IMR-90 (cell line): ENCODE measurements around the gene IGF2R. TPM values are rescaled to one million over a fixed set of nuclear protein-coding genes. Genes with fewer than 3 reads are reported as not detected.

Experiments
- ATAC-seq: fragments of 200-7000 bp; cut with Tn5 transposase; 2 replicates; pipeline ENCODE4 v1.9.1; 2020; ENCODE audit warnings: low read depth, mild to moderate bottlenecking, moderate library complexity
- BruUV-seq: library from RNA; stranded (reverse); fragments of 400-500 nt; replicated peaks from 2 replicates; lab custom pipeline; 2021; lab: Mats Ljungman, UMichigan
- CTCF ChIA-PET: fragments of 300-600 bp; formaldehyde crosslinking; extraction: SDS; loops from one replicate; lab custom pipeline; 2021; ENCODE audit warnings: antibody characterized with exemption; lab: Yijun Ruan, JAX
- POLR2A ChIA-PET: fragments of 300-600 bp; sonication (Branson Sonifier 250); formaldehyde crosslinking; loops from one replicate; lab custom pipeline; 2022; ENCODE audit warnings: antibody characterized with exemption; ENCODE audit not compliant: unreplicated experiment; lab: Charles Lee
- DNase-seq: peaks from one replicate; pipeline ENCODE4 v3.0.0; 2013
- H2AFZ ChIP-seq: replicated peaks from 2 replicates; pipeline ENCODE3; 2013; ENCODE audit warnings: low read length, mild to moderate bottlenecking; ENCODE audit not compliant: poor library complexity
- H2AK5ac ChIP-seq: 2 replicates; pipeline ENCODE4 v1.6.1; 2013; ENCODE audit warnings: low read depth, low read length, inconsistent platforms
- H2AK9ac ChIP-seq: replicated peaks from 2 replicates; pipeline ENCODE3; 2013; ENCODE audit warnings: mild to moderate bottlenecking, low read depth, low read length, moderate library complexity; ENCODE audit not compliant: poor library complexity
- H2BK120ac ChIP-seq: 2 replicates; pipeline ENCODE4 v1.6.1; 2013; ENCODE audit warnings: low read depth, low read length, inconsistent platforms
- H2BK15ac ChIP-seq: 3 replicates; pipeline ENCODE4 v1.6.1; 2013; ENCODE audit warnings: low read depth, low read length, inconsistent platforms
- H2BK20ac ChIP-seq: 2 replicates; pipeline ENCODE4 v1.6.1; 2013; ENCODE audit warnings: low read depth, mild to moderate bottlenecking, inconsistent platforms, low read length, moderate library complexity
- H2BK5ac ChIP-seq: 2 replicates; pipeline ENCODE4 v1.6.1; 2013; ENCODE audit warnings: mild to moderate bottlenecking, low read depth, low read length, inconsistent platforms; ENCODE audit not compliant: poor library complexity, severe bottlenecking
- H3K14ac ChIP-seq: replicated peaks from 2 replicates; pipeline ENCODE4 v1.6.1; 2013; ENCODE audit warnings: low read depth, low read length, inconsistent platforms
- H3K18ac ChIP-seq: 2 replicates; pipeline ENCODE4 v1.6.1; 2013; ENCODE audit warnings: low read depth, low read length, control low read depth
- H3K23ac ChIP-seq: 2 replicates; pipeline ENCODE4 v1.6.1; 2013; ENCODE audit warnings: low read depth, low read length, inconsistent platforms
- H3K27ac ChIP-seq: 2 replicates; pipeline ENCODE4 v1.5.1; 2013; ENCODE audit warnings: mild to moderate bottlenecking, control low read depth, low read length; ENCODE audit not compliant: insufficient read depth
- H3K27me3 ChIP-seq: 2 replicates; pipeline ENCODE4 v1.6.1; 2013; ENCODE audit warnings: low read length; ENCODE audit not compliant: control insufficient read depth, insufficient read depth
- H3K36me3 ChIP-seq: 2 replicates; pipeline ENCODE4 v1.6.1; 2013; ENCODE audit warnings: low read length, mixed read lengths; ENCODE audit not compliant: control insufficient read depth, insufficient read depth
- H3K4ac ChIP-seq: 2 replicates; pipeline ENCODE4 v1.6.1; 2013; ENCODE audit warnings: low read depth, low read length, inconsistent platforms
- H3K4me1 ChIP-seq: 2 replicates; pipeline ENCODE4 v1.6.1; 2013; ENCODE audit warnings: low read length, mixed read lengths; ENCODE audit not compliant: control insufficient read depth, insufficient read depth
- H3K4me2 ChIP-seq: 2 replicates; pipeline ENCODE4 v1.6.1; 2013; ENCODE audit warnings: low read depth, mild to moderate bottlenecking, control low read depth, low read length, moderate library complexity
- H3K4me3 ChIP-seq: 2 replicates; pipeline ENCODE4 v1.5.1; 2013; ENCODE audit warnings: low read depth, mild to moderate bottlenecking, control low read depth, low read length, moderate library complexity; ENCODE audit not compliant: insufficient read depth
- H3K56ac ChIP-seq: 2 replicates; pipeline ENCODE4 v1.6.1; 2013; ENCODE audit warnings: low read length, inconsistent platforms; ENCODE audit not compliant: insufficient read depth; ENCODE audit errors: extremely low read depth
- H3K79me1 ChIP-seq, 2 experiments: 2 replicates each; pipeline ENCODE4 v1.6.1; 2013; ENCODE audit warnings: low read length in 2 of 2, inconsistent platforms in 1 of 2, low read depth in 1 of 2
- H3K9ac ChIP-seq: 2 replicates; pipeline ENCODE4 v1.6.1; 2013; ENCODE audit warnings: low read depth, low read length, control low read depth
- H3K9me1 ChIP-seq: 2 replicates; pipeline ENCODE4 v1.6.1; 2013; ENCODE audit warnings: low read length, inconsistent platforms; ENCODE audit not compliant: insufficient read depth
- H3K9me3 ChIP-seq: 2 replicates; pipeline ENCODE4 v1.6.1; 2013; ENCODE audit warnings: low read length; ENCODE audit not compliant: control insufficient read depth, insufficient read depth
- H4K20me1 ChIP-seq: 2 replicates; pipeline ENCODE4 v1.6.1; 2013; ENCODE audit warnings: low read length, inconsistent platforms; ENCODE audit not compliant: insufficient read depth
- H4K5ac ChIP-seq: 2 replicates; pipeline ENCODE4 v1.6.1; 2013; ENCODE audit warnings: mild to moderate bottlenecking, low read depth, low read length, control low read depth
- H4K8ac ChIP-seq, 2 experiments: 2 replicates each; pipeline ENCODE4 v1.6.1; 2013; ENCODE audit warnings: low read depth in 2 of 2, low read length in 2 of 2, control low read depth in 1 of 2, inconsistent platforms in 1 of 2
- H4K91ac ChIP-seq: 2 replicates; pipeline ENCODE4 v1.6.1; 2013; ENCODE audit warnings: low read depth, low read length, inconsistent platforms; ENCODE audit not compliant: insufficient read depth
- BHLHE40 ChIP-seq: fragments of 150-350 bp; IDR thresholded peaks from 2 replicates; pipeline ENCODE4 v1.6.1; 2016; ENCODE audit warnings: mild to moderate bottlenecking, low read depth, low read length
- CEBPB ChIP-seq: IDR thresholded peaks from 2 replicates; pipeline ENCODE4 v1.6.1; 2012; ENCODE audit warnings: low read depth, low read length, improper control_type of control experiment
- CHD1 ChIP-seq: IDR thresholded peaks from 2 replicates; pipeline ENCODE4 v1.6.1; 2012; ENCODE audit warnings: low read depth, low read length, improper control_type of control experiment
- CTCF ChIP-seq: conservative IDR thresholded peaks from 2 replicates; pipeline ENCODE4 v1.5.1; 2012; ENCODE audit warnings: mild to moderate bottlenecking, low read depth, low read length, improper control_type of control experiment
- ELK1 ChIP-seq: fragments of 150-350 bp; IDR thresholded peaks from 2 replicates; pipeline ENCODE4 v1.6.1; 2016; ENCODE audit warnings: low read depth, mild to moderate bottlenecking, low read length, moderate library complexity, borderline replicate concordance
- FOS ChIP-seq: fragments of 150-350 bp; IDR thresholded peaks from 2 replicates; pipeline ENCODE4 v1.6.1; 2016; ENCODE audit warnings: low read depth, low read length
- MAFK ChIP-seq: IDR thresholded peaks from 2 replicates; pipeline ENCODE4 v1.6.1; 2012; ENCODE audit warnings: low read depth, low read length, improper control_type of control experiment
- MAZ ChIP-seq: IDR thresholded peaks from 2 replicates; pipeline ENCODE4 v1.6.1; 2012; ENCODE audit warnings: low read depth, mild to moderate bottlenecking, low read length, improper control_type of control experiment, moderate library complexity, borderline replicate concordance
- MXI1 ChIP-seq: IDR thresholded peaks from 2 replicates; pipeline ENCODE4 v1.6.1; 2012; ENCODE audit warnings: low read depth, mild to moderate bottlenecking, low read length, moderate library complexity, borderline replicate concordance
- NFE2L2 ChIP-seq: fragments of 150-350 bp; IDR thresholded peaks from 2 replicates; pipeline ENCODE4 v1.6.1; 2016; ENCODE audit warnings: low read depth, mild to moderate bottlenecking, low read length
- POLR2A ChIP-seq: IDR thresholded peaks from 2 replicates; pipeline ENCODE4 v1.6.1; 2012; ENCODE audit warnings: mild to moderate bottlenecking, low read depth, low read length
- RAD21 ChIP-seq: IDR thresholded peaks from 2 replicates; pipeline ENCODE4 v1.6.1; 2012; ENCODE audit warnings: low read length, improper control_type of control experiment
- RCOR1 ChIP-seq: IDR thresholded peaks from 2 replicates; pipeline ENCODE4 v1.6.1; 2012; ENCODE audit warnings: mild to moderate bottlenecking, low read length, improper control_type of control experiment; ENCODE audit not compliant: insufficient replicate concordance
- RFX5 ChIP-seq: IDR thresholded peaks from 2 replicates; pipeline ENCODE4 v1.8.0; 2012; ENCODE audit warnings: low read depth, mild to moderate bottlenecking, low read length, moderate library complexity
- SMC3 ChIP-seq: fragments of 150-350 bp; IDR thresholded peaks from 2 replicates; pipeline ENCODE4 v1.6.1; 2016; ENCODE audit warnings: low read depth, mild to moderate bottlenecking, antibody characterized with exemption, low read length, moderate library complexity
- USF2 ChIP-seq: fragments of 150-350 bp; IDR thresholded peaks from 2 replicates; pipeline ENCODE4 v1.6.1; 2017; ENCODE audit warnings: mild to moderate bottlenecking, antibody characterized with exemption, low read length, low read depth
- WGBS, 2 experiments: methylation state at CpG; one replicate each; pipeline versions ENCODE4 v1.1.5 to v1.1.7; 2013; ENCODE audit warnings: missing lambda C conversion rate in 2 of 2; ENCODE audit not compliant: insufficient read length in 1 of 2; ENCODE audit errors: extremely low coverage in 2 of 2; 5-methylcytosine and 5-hydroxymethylcytosine counted together
- dilution Hi-C: fragments of 300-500 bp; cut with HindIII; formaldehyde crosslinking; loops from one replicate; pipeline ENCODE4 v1.14.3; 2018; ENCODE audit warnings: low sequenced_read_pairs; ENCODE audit not compliant: unreplicated experiment
- in situ Hi-C: fragments of 300-500 bp; cut with MboI; formaldehyde crosslinking; loops from 3 replicates; pipeline ENCODE4 v1.14.3; 2019; ENCODE audit warnings: low sequenced_read_pairs, inconsistent platforms, mixed read lengths
- intact Hi-C: fragments of 100-400 bp; cut with micrococcal nuclease; formaldehyde crosslinking; loops from 2 replicates; pipeline ENCODE4 v1.10.0; 2022
- polyA plus RNA-seq, 3 experiments: library from polyadenylated mRNA; depleted of rRNA; stranded (reverse); fragments of >200 nt; gene quantifications; 2 replicates each; pipeline ENCODE4 v1.2.3, GENCODE V29; 2012; ENCODE audit warnings: low replicate concordance in 1 of 3
- total RNA-seq: library from RNA; depleted of rRNA; stranded (reverse); fragments of >200 nt; gene quantifications from 2 replicates; pipeline ENCODE4 v1.2.3, GENCODE V29; 2012

Gene IGF2R
- total and polyA plus RNA-seq, 2 of the 4 experiments (the other 2 are of a cell fraction): 33.2 to 41.4 TPM

GRCh38 chr6:160002882-160003281 lies 34.0 kb downstream of the IGF2R start:
- Histone ChIP-seq H3K9me1 (peaks cover 6% of the 10 kb centered on the region; the same call in 1 of the 2 replicates), H2BK5ac (no peak overlapping the region), H3K4ac (no peak overlapping the region), H2BK20ac (no peak overlapping the region), H3K79me1 (peaks cover 26 to 69% of the 10 kb centered on the region in 2 experiments), H4K8ac (no peak overlapping the region), H2AFZ (no peak overlapping the region), H2BK120ac (no peak overlapping the region), H3K14ac (no peak overlapping the region), H3K27ac (no peak overlapping the region), H3K9me3 (peaks cover 3% of the 10 kb centered on the region; the same call in 1 of the 2 replicates), H2AK5ac (no peak overlapping the region), H3K27me3 (no peaks in the 10 kb centered on the region), H3K9ac (no peak overlapping the region), H2AK9ac (no peak overlapping the region), H4K91ac (no peak overlapping the region), H3K4me1 (no peaks in the 10 kb centered on the region; the same call in 1 of the 2 replicates), H3K4me3 (no peak overlapping the region), H3K36me3 (peaks cover 9% of the 10 kb centered on the region; the same call in 1 of the 2 replicates), H2BK15ac (no peak overlapping the region), H3K4me2 (no peak overlapping the region), H4K20me1 (peaks cover 67% of the 10 kb centered on the region), H3K18ac (no peak overlapping the region), H3K23ac (no peak overlapping the region), H4K5ac (no peak overlapping the region), H3K56ac (no peak overlapping the region)
- ChIA-PET CTCF (no interaction called here), POLR2A (no interaction called here)
- dilution Hi-C loops (no loop called here), intact Hi-C loops (no loop called here), in situ Hi-C loops (no loop called here)
- TF ChIP-seq CEBPB (no peak), RCOR1 (no peak), MAFK (no peak), RAD21 (no peak), RFX5 (no peak), CTCF (no peak), POLR2A (no peak), ELK1 (no peak), FOS (no peak), MXI1 (no peak), SMC3 (no peak), USF2 (no peak), CHD1 (no peak), MAZ (no peak), NFE2L2 (no peak), BHLHE40 (no peak)
- DNase-seq (no peak), ATAC-seq (no peak)
- no TSS peak for BruUV-seq
- WGBS, 2 experiments: no CpG with 5 or more reads among the region's 2 CpGs
